Measurements from ENCODE around the gene CORT.

DNA sequence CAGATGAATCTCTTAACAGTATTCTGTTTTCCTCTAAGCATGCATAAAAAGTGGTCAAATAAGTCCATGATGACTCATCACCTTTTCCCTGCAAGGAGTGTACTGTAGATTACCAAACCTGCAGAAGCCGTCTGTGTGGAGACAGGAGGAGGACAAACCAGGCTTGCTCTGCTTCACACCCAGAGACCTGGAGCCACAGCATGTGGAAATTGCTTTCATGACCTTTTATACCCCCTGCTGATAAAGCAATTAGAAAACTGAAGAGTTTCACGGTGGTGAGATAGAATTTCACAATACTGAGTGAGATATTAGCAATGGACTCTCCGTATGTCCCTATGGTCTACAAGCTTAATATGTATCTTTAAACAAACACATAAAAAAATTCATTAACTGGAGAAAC, 9.4 kb downstream of the CORT start:
- TF ChIP-seq, protein P1, sequence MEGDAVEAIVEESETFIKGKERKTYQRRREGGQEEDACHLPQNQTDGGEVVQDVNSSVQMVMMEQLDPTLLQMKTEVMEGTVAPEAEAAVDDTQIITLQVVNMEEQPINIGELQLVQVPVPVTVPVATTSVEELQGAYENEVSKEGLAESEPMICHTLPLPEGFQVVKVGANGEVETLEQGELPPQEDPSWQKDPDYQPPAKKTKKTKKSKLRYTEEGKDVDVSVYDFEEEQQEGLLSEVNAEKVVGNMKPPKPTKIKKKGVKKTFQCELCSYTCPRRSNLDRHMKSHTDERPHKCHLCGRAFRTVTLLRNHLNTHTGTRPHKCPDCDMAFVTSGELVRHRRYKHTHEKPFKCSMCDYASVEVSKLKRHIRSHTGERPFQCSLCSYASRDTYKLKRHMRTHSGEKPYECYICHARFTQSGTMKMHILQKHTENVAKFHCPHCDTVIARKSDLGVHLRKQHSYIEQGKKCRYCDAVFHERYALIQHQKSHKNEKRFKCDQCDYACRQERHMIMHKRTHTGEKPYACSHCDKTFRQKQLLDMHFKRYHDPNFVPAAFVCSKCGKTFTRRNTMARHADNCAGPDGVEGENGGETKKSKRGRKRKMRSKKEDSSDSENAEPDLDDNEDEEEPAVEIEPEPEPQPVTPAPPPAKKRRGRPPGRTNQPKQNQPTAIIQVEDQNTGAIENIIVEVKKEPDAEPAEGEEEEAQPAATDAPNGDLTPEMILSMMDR (IDR thresholded peaks at IDR 0.05; ENCODE audit: extremely low read depth in 1 of 2, insufficient read depth in 1 of 2, low read depth in 1 of 2, low read length in 2 of 2) = no peak
- TF ChIP-seq POLR2AphosphoS5 (IDR thresholded peaks at IDR 0.05; ENCODE audit: insufficient read depth, low read depth, low read length) (no peak), POLR2A (IDR thresholded peaks at IDR 0.05; ENCODE audit: low read depth, low read length) (no peak), FOS (IDR thresholded peaks at IDR 0.05; ENCODE audit: borderline replicate concordance, insufficient read depth, low read length) (peak; percentile 72), JUN (IDR thresholded peaks at IDR 0.05; ENCODE audit: borderline replicate concordance, insufficient read depth, insufficient read length, low read depth) (peak; percentile 70)

Data from endothelial cell of umbilical vein (primary cell).